ENCODE measurements around the gene CDR2.

Gene CDR2

DNA sequence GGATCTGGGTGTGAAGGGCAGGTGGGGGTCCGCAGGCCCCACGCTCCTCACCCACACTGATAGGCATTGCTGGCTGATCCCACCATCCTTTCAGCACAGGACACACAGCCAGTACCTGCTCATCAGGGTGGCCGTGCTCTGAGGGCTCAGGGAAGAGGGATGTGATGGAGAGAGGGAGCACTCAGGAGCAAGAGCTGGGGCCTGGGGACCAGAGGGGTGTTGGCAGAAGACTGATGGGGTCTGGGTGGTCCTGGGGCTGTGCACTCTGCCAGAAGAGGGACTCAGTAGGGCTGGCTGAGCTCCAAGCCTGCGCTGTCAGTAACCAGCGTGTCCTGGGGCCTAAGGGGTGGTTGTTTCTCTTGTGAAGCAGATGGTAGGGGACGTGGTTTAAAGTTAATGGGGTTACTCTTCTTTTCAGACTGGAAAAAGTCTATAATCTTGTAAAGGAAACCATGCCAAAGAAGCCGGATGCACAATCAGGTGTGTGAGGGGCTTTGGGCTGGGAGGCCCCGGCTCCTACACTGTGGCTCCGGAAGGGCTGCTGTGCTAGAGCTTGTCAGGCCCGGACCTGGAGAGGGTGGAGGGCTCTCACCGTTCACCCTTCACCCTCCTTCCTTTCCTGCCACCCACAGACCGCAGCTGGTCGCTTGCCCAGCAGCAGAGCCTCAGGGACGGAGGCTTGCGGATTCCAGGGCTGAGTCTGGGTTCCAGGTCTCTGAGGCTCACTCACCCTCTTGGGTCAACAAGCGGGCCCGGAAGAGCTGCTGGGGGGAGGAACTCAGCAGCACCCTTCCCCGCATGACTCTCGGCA, 49.4 kb downstream of the CDR2 start:
- no peak for DNase-seq (ENCODE audit: low spot score)

DNA sequence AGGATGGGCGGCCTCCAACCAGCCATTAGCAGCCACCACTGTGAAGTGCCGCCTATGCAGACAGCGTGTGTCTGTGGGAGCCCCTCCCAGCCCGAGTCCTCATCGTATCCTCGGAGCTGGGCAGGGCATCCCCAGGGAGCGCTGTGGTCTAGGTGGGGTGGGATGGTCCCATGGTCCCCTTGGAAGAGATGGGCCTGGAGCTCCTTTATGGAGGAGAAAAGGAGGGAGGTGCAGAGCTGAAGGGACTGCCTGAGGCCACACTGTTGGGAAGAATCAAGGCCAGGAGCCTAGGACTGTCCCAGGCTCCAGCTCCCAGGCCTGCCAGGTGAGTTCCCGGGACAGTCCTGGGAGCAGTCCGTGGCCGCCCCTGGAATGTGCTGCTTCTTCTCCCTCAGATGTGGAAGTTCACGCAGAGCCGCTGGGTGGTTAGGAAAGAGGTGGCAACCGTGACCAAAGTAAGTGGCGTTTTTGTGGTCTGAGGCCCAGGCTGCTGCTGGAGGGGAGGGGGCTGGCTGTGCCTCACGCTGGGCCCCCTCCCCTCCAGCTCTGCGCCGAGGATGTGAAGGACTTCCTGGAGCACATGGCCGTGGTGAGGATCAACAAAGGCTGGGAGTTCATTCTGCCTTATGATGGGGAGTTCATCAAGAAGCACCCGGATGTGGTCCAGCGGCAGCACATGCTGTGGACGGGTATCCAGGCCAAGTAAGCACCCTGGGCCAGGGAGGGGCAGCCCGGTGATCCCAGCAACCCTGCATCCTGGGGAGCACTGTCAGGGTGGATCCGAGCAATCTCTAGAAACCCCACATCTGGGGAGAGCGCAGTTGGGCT, 50.2 kb downstream of the CDR2 start:
- no peak for DNase-seq (ENCODE audit: low spot score)

DNA sequence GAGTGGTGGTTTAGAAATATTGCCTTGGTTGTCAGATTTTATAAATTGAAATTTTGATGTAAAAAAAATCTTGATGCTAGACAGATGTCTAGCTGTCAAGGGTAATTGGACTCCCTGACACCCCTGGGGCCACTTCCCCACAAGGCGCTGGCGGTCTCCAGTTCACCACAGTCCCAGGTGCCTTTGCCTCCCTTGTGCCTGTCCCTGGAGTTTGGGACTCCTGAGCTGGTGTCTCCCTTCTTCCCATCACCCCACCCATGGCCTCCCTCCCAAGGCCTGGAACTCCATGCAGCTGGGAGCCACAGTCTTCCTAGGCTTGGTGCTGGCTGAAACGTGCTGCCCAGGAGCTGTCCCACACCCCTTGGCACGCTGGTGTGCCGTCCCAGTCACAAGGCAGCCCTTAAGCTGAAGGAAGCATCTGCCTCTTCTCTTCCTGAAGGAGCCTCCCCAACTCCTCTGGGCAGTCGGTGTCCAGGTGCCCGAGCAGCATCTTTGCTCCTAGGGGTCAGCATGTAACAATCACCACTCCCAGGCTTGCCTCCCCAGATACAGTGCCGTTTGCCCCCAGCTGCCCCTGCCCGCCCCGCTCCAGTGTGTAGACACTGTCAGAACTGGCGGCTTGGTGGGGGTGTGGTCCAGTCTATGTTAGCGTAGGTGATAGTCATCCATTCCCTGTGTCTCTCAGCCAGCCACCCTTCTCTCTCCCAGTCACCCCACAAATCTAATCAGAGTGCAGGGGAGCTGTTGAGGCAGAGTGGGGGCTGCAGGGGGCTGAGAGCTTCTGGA, 51.1 kb downstream of the CDR2 start:
- DNase-seq (ENCODE audit: low spot score), result no peak

DNA sequence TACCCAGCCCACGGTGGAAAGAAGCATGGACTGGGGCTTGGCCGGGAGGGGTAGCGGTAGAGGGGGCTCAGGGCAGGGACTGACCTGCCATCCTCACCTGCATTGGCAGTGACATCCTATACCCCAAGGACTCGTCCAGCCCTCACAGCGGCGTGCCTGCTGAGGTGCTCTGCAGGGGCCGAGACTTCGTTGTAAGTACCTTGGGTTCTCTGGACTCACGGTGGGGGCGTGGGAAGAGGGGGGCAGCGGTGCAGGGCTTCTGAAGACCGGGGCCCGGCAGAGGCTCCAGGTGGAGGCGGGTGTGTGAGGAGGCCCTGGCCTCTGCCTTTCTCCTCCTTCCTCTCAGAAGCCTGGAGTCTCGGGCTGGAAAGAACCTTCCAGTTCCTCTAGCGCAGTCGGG, 51.7 kb downstream of the CDR2 start:
- DNase-seq (ENCODE audit: low spot score), result no peak

- no peak for DNase-seq (ENCODE audit: low spot score)
These were observed 52.4 kb downstream of the CDR2 start for GRCh38 chr16:22322021-22322471.

- peak; percentile 37 for DNase-seq (ENCODE audit: low spot score)
These were observed 52.9 kb downstream of the CDR2 start for GRCh38 chr16:22321340-22322001.

DNA sequence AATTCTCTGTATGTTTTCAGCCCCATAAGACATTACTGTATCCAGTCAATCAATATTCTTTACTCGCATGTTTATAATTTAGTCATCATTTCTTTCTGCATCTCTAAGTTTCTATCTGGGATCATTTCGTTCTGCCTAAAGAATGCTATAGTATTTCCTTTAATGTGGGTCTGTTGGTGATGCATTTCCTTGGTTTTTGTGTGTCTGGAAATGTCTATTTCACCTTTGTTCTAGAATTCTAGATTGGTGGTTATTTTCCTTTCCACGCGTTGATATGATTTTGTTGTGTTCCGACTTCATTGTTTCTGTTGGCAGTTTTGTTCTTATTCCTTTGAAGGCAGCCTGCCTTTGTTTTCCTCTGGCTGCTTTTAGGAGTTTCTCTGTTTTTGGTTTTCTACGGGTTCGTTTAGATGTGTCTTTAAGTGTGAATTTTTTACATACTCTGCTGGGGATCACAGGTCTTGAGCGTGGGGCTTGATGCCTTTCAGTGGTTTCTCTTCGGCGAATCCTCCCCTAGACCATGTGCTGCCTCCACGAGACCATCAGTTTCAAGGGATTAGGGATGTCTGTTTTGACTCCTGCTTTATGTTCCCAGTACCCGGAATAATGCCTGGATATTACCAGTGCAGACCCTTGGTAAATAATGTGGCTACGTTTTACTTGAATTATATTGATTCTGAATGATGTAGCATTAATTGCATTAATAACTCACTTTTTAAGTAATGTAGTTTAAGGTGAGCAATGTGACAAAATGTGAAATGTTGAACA, 53.7 kb downstream of the CDR2 start:
- DNase-seq (ENCODE audit: low spot score), result no peak

DNA sequence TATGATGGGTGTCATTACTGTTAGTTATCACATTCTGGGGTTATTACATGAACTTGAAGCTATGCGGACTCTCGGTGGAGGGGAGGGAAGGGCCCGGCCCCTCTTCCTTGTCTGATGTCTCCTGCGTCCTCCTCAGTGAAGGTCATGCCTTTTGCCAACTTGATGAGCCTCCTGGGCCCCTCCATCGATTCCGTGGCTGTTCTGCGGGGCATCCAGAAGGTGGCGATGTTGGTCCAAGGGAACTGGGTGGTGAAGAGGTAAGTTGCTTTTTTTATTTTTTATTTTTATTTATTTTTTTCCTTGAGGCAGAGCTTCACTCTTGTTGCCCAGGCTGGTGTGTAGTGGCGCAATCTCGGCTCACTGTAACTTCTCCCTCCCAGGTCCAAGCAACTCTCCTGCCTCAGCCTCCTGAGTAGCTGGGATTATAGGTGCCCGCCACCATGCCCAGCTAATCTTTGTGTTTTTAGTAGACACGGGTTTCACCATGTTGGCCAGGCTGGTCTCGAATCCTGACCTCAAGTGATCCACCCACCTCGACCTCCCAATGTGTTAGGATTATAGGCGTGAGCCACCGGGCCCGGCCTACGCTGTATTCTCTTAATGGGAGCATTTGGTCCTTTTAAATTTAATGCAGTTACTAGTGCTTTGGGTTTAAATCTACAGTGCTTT, 55.6 kb downstream of the CDR2 start:
- no peak for DNase-seq (ENCODE audit: low spot score)

DNA sequence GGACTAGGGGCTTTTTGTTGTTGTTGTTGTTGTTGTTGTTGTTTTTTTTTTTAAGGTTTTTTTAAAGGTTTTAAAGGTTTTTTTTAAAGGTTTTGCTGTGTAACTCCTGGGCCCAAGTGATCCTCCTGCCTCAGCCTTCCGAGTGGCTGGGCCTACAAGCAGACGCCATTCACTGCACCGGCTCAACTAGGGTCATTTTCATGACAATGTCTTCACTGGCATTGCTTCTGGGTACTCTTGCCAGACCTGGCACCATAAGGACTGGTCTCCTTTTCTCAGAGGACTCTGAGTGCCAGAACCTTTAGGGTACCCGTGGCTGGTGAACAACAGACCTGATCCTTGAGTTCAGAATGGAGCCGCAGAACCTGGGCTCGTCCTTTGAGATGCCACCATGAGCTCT, 56.8 kb downstream of the CDR2 start:
- no peak for DNase-seq (ENCODE audit: low spot score)

GRCh38 chr16:22317001-22317530, 57.4 kb downstream of the CDR2 start:
- no peak for DNase-seq (ENCODE audit: low spot score)

DNA sequence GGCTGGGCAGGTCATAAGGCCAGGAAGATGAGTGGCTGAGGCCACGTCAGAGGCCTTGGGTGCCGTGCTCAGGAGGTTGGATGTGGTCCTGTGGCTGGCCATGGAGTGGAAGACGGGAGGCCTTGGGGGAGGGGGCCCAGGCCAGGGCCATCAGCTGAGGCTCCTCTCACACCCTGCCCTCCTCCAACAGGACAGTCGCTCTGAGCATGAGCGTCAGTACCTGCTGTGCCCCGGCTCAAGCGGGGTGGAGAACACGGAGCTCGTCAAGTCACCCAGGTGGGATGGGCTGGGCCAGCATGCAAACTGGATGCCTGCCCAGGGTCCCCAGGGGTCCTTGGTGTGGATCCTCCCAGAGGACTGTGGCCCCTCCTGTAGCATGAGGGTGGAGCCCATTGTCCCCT, 58.0 kb downstream of the CDR2 start:
- DNase-seq (ENCODE audit: low spot score), result no peak

GRCh38 chr16:22315979-22316378, 58.4 kb downstream of the CDR2 start:
- DNase-seq (ENCODE audit: low spot score), result no peak

- no peak for DNase-seq (ENCODE audit: low spot score)
These were observed 59.5 kb downstream of the CDR2 start for GRCh38 chr16:22314661-22315626.

GRCh38 chr16:22313876-22314470, 60.4 kb downstream of the CDR2 start:
- no peak for DNase-seq (ENCODE audit: low spot score)

DNA sequence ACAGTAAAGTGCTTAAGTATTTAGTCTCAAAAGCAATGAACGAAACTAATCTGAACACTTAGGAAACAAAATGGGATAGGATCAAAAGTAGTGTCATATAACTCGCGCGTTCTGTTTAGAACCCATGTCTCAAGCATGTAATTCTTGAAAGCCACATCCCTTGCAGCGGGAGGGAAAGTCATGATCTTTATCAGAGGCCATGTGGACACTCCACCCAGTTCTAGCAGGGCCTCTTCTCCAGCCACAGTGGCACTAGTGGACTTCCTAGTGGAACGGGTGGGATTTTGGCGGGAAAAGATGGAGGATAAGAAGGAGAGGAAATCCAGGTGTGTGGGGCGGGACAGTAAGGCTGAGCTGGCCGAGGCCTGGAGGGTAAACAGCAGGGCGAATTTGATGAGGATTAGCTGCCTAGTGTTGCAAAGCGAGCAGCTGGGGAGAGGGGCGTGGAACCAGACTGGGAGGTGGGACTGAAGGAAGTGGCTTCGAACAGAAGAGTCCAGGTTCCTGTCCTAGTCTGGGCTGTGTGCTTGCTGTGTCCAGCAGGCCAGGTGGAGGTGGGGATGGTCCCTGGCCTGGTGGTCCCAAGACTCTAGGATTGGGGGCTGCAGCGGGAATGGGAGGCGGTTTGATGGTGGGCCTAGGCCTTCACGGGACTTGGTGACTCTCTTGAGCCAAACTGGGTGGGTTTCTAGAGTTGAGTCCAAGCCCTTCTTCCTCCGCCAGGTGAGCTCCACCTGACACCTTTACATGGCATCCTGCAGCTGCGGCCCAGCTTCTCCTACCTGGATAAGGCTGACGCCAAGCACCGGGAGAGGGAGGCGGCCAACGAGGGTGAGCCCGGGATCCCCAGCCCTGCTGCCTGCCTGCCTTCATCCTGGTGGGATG, 61.3 kb downstream of the CDR2 start:
- no peak for DNase-seq (ENCODE audit: low spot score)

DNA sequence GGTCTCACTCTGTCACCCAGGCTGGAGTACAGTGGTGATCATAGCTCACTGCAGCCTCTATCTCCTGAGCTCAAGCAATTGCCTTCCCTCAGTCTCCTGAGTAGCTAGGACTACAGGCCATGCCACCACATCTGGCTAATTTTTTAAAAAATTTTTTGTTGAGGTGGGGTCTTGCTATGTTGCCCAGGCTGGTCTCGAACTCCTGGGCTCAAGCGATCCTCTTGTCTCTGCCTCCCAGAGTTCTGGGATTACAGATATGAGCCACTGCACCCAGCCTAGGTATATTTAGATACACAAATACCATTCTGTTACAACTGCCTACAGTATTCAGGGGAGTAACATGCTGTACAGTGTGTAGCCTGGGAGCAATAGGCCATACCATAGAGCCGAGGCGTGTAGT, 62.9 kb downstream of the CDR2 start:
- no peak for DNase-seq (ENCODE audit: low spot score)

DNA sequence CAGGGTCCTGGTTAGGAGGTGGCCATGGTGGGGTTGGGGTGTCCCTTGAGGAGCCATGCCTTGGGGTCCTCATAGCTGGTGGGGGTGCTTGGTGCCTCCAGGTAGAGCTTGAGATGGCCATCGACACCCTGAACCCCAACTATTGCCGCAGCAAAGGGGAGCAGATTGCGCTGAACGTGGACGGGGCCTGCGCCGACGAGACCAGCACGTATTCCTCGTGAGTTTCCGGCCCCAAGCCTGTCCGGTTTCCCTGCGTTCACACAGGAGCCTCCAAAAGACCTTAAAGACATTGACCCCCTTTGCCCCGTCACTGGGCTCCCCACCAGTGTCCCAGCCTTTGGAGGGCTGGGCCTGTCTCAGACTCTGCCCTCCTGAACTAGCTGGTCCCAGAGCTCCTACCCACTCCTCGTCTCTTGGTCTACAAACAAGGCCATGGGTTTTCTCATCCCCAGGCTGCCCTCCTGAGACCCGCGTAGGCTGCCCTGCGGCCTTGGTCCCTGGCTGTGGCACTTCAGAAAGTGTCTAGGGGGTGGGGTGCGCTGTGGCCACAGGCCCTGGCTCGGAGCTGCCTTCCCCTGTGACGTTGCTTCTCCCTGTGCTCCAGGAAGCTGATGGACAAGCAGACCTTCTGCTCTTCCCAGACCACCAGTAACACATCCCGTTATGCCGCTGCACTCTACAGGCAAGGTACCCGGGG, 65.4 kb downstream of the CDR2 start:
- DNase-seq (ENCODE audit: low spot score), result no peak

All from globus pallidus (tissue), 1 donor.